GM21515 (cell line): ENCODE measurements around the gene IFI27L1.

ENCODE experiments used
- ATAC-seq: cut with Tn5 transposase; IDR thresholded peaks from one replicate; pipeline ENCODE4 v1.9.1; 2021; ENCODE audit not compliant: unreplicated experiment

IFI27L1 gene

DNA sequence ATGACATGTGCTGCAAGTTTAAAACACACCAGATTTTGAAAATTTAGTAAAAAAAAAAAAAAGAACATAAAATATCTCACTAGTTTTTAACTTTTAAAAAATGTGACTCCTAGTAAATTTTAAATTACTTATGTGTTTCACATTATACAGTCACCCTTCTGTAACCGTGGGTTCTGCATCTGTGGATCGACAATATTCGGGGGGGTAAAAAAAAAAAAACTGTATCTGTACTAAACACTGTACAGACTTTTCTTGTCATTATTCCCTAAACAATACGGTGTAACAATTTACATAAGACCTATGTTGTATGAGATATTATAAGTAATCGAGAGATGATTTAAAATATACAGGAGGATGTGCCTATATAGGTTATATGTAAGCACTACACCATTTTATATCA, 3.3 kb upstream of the IFI27L1 start:
- ATAC-seq = no peak

DNA sequence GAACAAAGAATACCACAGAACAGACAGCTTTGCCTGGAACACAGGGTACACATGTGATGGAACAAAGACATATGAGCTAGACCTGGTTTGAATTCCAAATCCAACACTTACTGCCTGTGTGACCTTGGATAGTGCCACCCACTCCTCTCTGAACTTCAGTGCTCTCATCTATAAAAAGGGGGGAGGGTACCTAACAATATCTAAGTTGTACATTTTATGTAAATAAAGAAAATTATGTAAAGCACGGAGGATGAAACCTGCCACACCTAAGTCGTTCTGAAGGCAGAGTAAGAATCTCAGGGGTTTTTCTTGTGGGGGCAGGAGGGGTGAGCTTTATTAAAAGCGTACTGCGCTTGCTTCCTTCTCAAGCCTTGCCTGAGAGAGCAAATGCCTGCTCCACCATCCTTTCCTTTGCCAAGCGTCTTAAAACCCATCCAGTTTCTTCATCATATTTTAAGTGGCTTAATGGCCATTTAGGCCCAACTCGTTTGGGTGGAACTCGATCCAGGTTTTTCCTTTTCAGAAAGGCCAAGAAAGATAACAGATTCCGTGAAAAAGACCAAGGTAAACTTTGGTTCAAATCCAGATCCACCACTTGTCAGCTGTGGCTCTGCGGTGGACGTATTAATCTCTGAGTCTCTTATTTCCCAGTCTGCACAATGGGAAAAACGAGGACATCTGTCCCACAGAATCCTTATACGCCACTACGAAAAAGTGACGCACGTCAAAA, 1.1 kb upstream of the IFI27L1 start:
- no peak for ATAC-seq

DNA sequence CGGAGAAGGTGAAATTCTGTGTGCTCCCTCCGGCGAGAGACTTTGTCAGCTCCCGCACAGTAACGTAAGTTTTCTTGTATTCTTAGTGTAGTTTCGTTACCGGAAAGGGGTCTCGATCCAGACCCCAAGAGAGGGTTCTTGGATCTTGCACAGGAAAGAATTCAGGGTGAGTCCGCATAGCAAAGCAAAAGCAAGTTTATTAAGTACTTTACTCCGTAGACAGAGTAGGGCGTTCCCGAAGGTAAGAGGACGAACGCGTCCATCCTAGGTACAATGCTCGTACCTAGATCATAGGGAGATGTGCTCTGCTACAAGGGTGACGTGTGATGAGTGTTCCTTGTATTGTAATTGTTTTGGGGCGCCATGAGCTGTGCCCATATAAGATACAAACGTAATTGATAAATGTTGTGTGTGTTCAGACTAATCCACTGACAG, 293 bp downstream of the IFI27L1 start:
- ATAC-seq = peak; percentile 26

DNA sequence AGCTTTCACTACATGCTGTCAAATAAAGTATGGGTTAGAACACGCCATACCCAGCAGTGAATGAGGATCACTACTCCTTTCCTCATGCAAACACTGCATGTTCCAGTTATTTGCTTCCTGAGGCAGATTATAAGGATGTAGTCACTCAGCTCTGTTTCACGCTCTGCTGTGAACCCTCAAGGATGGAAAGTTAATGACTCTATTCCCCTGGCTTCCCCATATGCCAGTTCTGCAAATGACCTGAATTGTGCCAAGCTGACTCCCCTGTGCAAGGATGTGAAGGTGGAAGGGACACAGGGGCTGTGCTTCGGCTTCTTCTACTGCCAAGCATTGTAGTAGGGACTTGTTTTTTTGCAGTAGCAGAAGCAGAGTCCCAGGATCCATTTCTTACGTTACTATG, 6.8 kb downstream of the IFI27L1 start:
- no peak for ATAC-seq

DNA sequence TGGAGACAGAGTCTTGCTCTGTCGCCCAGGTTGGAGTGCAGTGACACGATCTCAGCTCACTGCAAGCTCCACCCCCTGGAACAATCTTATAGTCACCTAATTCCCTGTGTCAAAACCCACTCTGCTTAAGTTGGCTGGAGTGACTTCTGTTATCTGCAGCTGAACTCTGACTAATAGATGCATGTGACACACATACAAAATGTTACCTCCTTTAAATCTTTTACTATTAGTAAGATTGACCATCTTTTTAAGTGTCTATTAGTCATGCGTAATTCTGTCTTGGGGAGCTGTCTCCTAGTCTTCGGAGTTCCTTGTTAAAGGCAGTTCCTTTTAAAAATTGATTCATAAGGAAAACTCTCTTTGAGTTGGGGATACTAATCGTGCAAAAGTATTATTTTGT, 7.4 kb downstream of the IFI27L1 start:
- no peak for ATAC-seq

DNA sequence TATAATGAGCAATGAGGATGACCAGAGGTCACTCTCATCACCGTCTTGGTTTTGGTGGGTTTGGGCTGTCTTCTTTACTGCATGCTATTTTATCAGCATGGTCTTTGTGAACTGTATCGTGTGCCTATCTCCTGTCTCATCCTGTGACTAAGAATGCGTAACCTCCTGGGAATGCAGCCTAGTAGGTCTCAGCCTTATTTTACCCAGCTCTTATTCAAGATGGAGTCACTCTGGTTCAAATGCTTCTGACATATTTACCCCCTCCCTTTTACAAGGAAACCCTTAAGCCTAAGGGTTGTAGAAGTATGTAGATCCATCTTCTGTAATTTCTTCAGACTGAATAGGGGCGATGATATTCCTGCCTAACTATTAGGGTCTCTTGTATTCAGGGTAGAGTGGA, 8.4 kb downstream of the IFI27L1 start:
- ATAC-seq = no peak

DNA sequence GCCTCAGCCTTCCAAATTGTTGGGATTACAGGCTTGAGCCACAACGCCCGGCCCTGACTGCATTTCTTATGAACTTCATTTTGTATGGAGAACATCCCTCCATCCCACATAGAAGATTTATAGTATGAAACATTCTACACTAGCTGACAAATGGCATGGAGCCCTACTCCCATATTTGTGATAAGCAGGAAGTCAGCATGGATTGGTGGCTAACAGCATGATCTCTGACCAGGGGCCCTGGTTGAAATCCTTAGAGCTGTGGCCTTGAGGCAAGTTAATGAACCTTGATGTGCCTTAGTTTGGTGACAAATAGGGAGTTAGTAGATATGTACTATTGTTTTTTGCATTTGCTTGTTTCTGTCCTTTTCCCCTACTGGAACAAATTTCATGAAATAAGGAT, 12.3 kb downstream of the IFI27L1 start:
- ATAC-seq = no peak

DNA sequence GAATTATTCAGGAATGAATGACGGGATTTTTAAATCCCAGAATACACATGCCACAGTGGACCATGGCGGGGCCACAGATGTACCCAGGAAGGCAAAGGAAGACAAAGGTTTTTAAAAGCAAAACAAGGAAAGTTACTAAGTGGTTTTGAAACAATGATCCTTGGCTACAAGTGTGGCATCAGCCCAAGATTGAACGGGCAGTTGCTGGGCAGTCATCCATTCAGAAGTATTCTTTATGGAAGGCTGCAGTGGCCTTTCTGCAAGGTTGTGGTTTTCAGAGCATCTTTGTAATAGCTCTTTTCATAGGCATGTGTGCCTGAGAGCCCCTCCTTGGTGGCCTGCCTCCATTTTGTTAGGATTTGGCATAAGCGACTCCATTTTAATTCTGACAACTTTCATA, 16.0 kb downstream of the IFI27L1 start:
- no peak for ATAC-seq

DNA sequence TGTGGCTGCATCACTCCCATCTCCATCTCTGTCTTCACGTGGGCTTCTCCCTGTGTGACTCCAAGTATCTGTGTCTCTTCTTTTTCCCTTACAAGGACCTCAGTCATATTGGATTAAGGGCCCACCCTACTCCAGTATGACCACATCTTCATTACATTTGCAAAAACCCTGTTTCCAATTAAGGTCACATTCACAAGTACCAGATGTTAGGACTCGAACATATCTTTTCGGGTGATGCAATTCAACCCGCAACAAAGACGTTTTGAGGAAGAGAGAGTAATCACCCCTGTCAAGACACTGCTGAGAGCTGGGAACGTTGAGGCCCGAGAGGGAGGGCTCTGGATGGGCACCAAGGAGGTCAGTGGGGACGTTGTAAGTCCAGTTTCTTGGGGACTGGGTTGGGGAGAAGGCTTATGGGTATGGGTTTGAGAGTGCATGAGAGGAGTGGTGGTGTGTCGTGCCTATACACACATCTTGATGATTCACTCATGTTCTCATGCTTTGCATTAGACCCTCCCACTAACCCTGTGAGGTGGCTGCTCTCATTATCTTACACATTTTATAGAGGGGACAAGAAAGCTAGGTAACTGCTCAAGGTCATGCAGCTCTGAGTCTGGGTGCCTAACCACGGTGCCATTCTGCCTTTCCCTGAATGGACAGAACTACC, 17.3 kb downstream of the IFI27L1 start:
- no peak for ATAC-seq

DNA sequence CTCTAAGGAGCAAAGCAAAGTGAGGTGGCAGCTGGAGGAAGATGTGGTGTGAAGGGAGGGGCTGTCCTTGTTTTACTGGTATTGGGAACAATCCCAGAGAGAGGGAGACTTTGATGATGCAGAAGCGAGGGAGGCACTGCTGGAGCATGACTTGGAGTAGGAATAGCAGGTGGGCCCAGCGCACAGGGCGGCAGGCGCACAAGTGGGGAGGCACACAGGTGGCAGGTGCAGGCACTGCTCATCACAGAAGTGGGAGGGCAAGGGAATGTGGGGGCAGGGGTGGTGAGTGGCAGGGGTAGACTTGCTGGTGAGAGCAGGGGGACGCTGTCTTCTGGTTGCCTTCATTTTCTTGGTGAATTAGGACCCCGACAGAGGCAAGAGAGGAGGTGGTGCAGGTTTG, 17.9 kb downstream of the IFI27L1 start:
- ATAC-seq = no peak

DNA sequence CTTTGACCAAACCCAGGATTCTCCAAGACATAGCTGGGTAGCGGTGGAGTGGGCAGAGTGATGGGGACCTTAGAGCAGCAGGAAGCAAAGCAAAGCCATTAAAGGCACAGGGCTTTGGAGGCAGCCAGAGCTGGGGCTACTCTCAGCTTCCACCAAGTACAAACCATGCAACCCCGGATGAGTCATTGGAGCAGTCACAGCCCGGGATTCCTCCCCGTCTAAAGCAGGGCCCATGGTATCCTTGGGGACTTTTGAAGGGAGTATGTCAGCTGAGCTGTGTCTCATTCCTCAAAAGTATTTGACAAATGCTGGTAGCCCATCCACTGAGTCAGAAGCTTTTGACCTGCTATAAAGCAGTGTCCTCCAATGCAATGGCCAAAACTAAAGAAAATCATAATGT, 19.7 kb downstream of the IFI27L1 start:
- ATAC-seq = no peak

DNA sequence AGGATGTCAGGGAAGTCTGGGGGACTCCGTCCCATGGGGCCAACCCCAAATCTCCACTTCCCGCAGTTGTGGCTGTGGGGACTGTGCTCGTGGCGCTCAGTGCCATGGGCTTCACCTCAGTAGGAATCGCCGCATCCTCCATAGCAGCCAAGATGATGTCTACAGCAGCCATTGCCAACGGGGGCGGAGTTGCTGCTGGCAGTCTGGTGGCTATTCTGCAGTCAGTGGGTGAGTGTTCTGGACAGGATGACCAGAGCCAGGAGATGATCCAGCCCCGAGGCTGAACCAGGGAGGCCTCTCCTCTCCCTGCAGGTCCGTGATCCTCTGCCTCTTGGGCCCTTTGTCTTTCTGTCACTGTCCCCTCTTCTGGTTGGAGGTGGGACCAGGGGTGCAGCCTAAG, 20.6 kb downstream of the IFI27L1 start:
- ATAC-seq = no peak

DNA sequence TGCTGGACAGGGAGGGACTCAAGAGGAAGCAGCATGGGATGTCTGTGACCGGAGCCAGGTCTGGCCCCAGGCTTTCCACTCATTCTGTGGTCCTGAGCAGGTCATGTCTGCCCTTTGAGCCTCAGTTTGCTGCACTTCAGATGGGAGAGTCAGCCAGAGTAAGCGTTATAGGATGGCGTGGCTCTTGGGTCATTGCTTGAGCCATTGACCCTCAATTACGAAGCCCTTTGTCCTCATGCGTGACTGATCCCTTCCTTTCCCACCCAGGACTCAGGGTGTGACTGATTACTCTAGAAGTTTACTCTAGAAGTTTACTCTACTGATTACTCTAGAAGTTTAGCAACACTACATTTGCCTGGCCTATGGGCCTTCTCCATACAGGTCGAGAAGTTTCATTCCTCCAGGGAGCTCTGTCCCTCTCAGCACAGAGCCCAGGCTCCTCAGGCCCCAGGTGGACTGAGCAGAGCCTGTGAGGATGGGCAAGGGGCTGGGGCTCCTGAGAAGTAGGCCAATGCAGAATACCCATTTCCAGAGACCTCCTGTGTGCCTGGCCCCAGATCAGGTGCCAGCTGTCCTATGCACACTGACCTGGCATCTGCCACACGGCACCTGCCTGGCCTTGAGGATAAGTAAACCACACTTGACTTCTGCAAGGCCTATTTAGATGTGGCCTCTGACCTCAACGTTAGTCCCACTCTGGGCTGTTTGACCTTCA, 21.8 kb downstream of the IFI27L1 start:
- ATAC-seq = no peak

DNA sequence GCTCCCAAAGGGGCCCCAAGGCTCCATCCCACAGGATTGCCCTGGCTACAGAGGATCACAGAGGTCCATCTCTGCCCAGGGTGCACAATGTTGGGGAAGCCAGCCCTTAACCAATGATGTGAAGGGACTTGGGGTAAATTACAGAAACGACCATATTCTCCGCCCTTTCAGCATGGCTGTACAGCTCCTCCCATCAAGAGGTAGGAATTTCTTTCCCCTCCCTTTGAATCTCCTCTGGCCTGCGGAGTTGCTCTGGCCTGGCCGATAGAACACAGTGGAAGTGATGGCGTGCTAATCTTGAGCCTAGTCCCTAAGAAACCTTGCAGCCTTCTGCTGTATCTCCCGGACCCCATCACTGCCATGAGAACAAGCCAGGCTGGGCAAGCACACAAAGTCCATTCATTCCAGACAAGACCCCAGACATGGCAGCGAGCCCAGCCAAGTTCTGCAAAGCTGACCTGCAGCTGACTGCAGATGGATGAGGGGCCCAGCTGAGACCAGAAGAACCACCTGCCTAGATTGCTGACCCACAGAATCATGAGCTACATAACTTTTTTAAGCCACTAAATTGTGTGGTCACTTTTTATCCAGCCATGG, 22.5 kb downstream of the IFI27L1 start:
- no peak for ATAC-seq

DNA sequence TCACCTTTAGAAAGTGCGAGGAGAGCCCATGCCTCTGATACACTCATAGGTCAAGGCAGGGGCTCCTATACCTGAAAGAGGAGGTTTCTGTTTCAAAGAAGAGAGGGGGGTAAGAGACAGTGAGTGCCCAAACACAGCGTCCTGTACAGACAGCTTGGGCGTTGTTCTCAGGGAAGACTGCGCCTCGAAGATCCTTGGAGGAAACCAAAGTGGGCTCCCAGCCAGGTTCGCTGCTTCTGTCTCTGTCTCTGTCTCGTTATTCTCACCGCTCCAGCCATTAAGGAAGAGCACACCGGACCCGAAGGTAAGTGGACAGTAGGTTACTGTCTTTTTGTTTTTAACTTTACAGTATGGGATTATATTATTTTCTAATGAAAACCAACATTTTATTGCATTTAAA, 23.6 kb downstream of the IFI27L1 start:
- ATAC-seq = no peak

DNA sequence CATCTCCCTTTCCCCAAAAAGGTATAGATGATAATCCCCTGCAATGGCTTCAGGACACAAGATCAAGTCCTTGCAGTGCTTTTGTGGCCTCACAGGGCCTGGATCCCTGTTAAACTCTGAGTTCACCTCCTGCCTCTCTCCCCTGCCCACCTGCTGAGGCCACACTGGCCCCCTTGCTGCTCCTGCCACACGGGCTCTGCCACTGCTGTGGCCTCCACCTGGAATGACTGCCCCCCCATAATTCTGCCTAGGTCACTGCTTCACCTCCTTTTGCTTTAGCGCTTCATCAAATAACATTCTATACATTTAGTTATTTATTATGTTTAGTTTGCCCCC, 28.8 kb downstream of the IFI27L1 start:
- ATAC-seq = no peak

DNA sequence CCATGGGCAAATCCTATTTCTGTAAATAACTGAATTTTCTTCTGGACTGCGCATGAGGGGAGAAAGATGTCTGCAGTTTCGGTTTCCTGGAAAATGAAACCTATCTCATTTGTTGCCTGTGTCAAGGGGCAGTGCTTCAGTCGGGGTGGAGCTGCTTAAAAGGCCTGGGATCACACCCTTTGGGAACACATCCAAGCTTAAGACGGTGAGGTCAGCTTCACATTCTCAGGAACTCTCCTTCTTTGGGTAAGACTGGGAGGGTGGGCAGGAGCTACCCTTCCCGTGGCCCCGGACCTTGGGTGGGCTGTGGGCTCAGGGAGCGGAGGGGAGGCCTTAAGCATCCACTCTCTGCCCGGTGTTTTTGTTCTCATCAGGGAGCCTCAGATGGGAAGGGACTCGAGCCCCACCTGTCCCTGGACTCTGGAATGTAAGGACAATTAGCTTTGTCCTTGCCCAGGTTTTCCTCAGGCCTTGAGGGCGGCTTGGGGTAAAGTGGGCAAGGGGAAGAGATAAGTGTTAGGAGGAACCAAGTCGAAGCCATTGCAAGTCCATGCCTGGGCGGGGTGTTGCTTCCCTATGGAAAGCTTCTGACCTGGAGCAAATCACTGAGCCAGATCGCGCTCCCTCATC, 29.6 kb downstream of the IFI27L1 start, which contains the start of gene IFI27:
Gene IFI27, plus strand, starts transcription at position 185 of the 630 bp plus-strand sequence.
- ATAC-seq = no peak

DNA sequence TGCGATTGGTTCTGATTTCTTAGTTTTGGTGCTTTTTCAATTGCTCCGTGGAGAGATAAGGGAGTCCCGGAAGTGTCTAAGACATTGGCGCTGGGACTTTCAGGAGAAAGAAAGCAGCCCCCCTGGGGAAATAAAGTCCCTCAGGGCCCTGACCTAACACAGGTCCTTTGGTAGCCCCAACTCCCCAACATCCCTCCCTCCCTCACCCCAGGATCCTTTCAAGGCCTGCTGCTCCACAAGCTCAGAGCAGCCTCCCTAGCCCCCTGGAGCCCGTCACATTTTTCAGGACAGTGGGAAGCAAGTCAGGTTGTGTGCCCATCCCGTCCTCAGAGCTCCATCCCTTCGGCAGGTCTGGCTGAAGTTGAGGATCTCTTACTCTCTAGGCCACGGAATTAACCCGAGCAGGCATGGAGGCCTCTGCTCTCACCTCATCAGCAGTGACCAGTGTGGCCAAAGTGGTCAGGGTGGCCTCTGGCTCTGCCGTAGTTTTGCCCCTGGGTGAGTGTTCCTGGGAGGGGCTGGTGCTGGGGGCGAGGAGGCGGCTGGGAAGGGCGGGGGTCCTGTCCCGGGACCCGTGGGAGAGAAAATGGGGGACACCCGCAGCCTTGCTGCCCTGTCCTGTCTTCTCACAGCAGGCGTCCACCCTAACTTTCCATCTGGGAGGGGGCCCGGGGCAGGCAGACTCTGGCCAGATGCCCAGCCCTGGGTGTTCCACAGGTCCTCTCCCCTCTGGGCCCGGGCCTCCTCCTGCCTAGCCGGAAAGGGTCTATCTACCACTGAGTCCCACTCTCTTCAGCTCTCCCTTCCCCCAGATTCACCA, 30.4 kb downstream of the IFI27L1 start:
- no peak for ATAC-seq

DNA sequence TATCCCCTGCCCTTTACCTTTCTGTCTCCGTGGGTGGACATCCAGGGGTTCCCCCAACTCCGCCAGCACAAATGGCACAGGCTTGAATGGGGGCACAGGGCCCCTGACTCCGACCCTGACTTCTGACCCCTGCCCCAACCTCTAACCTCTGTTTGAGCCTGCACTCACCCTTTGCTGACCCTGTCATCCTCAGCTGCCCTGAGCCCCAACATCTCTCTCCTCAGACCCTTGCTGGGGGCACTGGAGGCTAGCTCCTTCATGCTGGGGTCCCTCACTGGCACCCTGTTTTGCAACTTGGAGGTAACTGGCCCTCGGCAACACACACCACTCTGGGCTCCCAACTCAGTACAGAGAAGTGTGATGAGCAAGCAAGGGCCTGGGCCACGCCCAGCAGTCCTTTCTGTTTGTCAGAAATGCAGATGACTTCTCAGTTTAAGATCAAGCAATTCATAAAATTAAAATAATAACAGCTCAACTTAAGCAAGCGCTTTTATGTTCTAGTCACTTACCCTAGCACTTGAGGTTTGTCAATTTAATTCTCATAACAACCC, 31.5 kb downstream of the IFI27L1 start:
- no peak for ATAC-seq

DNA sequence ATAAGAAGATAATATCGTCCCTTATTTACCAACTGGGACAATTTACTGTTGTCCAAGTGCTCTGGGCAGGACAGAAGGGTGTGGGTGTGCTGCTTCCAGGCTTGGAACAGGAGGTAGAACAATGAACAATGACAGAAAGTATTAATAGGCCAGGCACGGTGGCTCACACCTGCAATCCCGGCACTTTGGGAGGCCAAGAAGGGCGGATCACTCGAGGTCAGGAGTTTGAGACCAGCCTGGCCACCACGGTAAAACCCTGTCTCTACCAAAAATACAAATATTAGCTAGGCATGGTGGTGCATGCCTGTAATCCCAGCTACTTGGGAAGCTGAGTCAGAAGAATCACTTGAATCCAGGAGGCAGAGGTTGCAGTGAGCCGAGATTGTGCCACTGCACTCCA, 32.0 kb downstream of the IFI27L1 start:
- ATAC-seq = no peak
